ENCODE data around the gene BEX4.
"Not testable (repeated sequence)": the region's sequence is repeated elsewhere in the genome, so short reads cannot be mapped to it uniquely, and the experiment has no call there.

- not testable (repeated sequence) for TF ChIP-seq POLR2A, CTCF (IDR thresholded peaks at IDR 0.05)
These were observed 20.7 kb downstream of the BEX4 start for GRCh38 chrX:103235608-103236007.

Data from testis (tissue), 2 donors.